Stimulated activated CD4-positive, alpha-beta T cell treated with anti-CD3 and anti-CD28 coated beads, Interleukin-15, amount 100 ng/mL, for 24 hours (primary cell): ENCODE data around the gene SMPX.

ENCODE experiments used
- DNase-seq: peaks from one replicate; pipeline ENCODE4 v3.0.0-alpha.2; 2020

Gene SMPX

GRCh38 chrX:21741869-21742701 lies 15.8 kb downstream of the SMPX start:
- no peak for DNase-seq

- no peak for DNase-seq
Observed at GRCh38 chrX:21741364-21741763, 16.6 kb downstream of the SMPX start.

GRCh38 chrX:21740329-21741274 lies 17.3 kb downstream of the SMPX start:
- DNase-seq, result no peak

GRCh38 chrX:21738950-21739287 lies 19.0 kb downstream of the SMPX start:
- DNase-seq, result no peak

- DNase-seq, result no peak
Observed at GRCh38 chrX:21738210-21738949, 19.5 kb downstream of the SMPX start.

- DNase-seq, result no peak
Observed at GRCh38 chrX:21735768-21736127, 22.2 kb downstream of the SMPX start.

GRCh38 chrX:21735038-21735767 lies 22.7 kb downstream of the SMPX start:
- DNase-seq, result no peak

- DNase-seq, result no peak
Observed at GRCh38 chrX:21734175-21734574, 23.7 kb downstream of the SMPX start.

- DNase-seq, result no peak
Observed at GRCh38 chrX:21733705-21734104, 24.2 kb downstream of the SMPX start.

GRCh38 chrX:21730026-21730425 lies 27.9 kb downstream of the SMPX start:
- no peak for DNase-seq

GRCh38 chrX:21728276-21728968 lies 29.5 kb downstream of the SMPX start:
- DNase-seq, result no peak

GRCh38 chrX:21725916-21726315 lies 32.0 kb downstream of the SMPX start:
- no peak for DNase-seq

- DNase-seq, result no peak
Observed at GRCh38 chrX:21725496-21725895, 32.4 kb downstream of the SMPX start.

- DNase-seq, result no peak
Observed at GRCh38 chrX:21723814-21724213, 34.1 kb downstream of the SMPX start.

GRCh38 chrX:21723084-21723483 lies 34.8 kb downstream of the SMPX start:
- DNase-seq, result no peak

- no peak for DNase-seq
Observed at GRCh38 chrX:21721195-21721594, 36.7 kb downstream of the SMPX start.

- DNase-seq, result no peak
Observed at GRCh38 chrX:21718575-21718974, 39.3 kb downstream of the SMPX start.

- no peak for DNase-seq
Observed at GRCh38 chrX:21717802-21718201, 40.1 kb downstream of the SMPX start.

- no peak for DNase-seq
Observed at GRCh38 chrX:21715825-21716224, 42.1 kb downstream of the SMPX start.

GRCh38 chrX:21715337-21715736 lies 42.6 kb downstream of the SMPX start:
- no peak for DNase-seq

- DNase-seq, result no peak
Observed at GRCh38 chrX:21711848-21712197, 46.1 kb downstream of the SMPX start.
